Measurements from ENCODE around the gene HSD17B2. TPM values are rescaled to one million over a fixed set of nuclear protein-coding genes. Genes with fewer than 3 reads are reported as not detected.

The HSD17B2 gene
- total RNA-seq, 1 experiment from 2014 or later = 3.1 TPM

DNA sequence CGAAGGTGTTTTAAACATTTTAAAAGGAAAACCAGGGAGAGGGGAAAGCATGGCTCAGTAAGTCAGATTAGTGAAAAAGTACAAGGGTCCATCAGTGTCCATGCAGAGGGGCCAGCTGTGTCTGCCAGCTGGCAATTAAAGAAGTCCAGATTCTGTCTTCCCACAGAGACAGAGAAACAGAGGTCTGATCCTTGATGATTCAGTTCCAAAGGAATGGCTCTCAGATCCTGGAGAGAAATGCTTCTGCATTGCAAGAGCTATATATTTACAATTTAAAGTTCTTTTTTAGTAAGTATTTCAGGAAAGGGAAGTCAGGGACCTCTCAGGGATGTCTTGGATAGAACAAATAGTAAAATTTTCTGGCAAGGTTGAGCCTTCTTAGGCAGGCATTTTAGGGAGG, 56.2 kb downstream of the HSD17B2 start:
- peak; percentile 23 for DNase-seq

GRCh38 chr16:82092711-82093110, 57.7 kb downstream of the HSD17B2 start:
- H3K79me2 ChIP-seq (ENCODE audit: low read length) = no peaks in the 10 kb centered on the region
- 0 out of 2 replicates have a peak, but pooled peaks cover 3% of the 10 kb centered on the region for H3K4me1 ChIP-seq (ENCODE audit: insufficient read depth, low read length)
- ATAC-seq (no peak), DNase-seq (peak; percentile 7)
- H3K9ac ChIP-seq (ENCODE audit: low read length) = no peak overlapping the region
- H3K4me2 ChIP-seq (ENCODE audit: low read length) = no peak overlapping the region
- CTCF ChIA-PET = no interaction called here
- H2AFZ ChIP-seq (ENCODE audit: low read length) = no peak overlapping the region
- POLR2A ChIA-PET (ENCODE audit: unreplicated experiment) = no interaction called here
- intact Hi-C loops (cut with micrococcal nuclease) = no loop called here
- H4K20me1 ChIP-seq (ENCODE audit: low read length) = no peaks in the 10 kb centered on the region
- no peaks in the 10 kb centered on the region for H3K9me3 ChIP-seq (ENCODE audit: low read length)
- no TSS peak for BruUV-seq (replicated peaks)
- TF ChIP-seq, protein P1, sequence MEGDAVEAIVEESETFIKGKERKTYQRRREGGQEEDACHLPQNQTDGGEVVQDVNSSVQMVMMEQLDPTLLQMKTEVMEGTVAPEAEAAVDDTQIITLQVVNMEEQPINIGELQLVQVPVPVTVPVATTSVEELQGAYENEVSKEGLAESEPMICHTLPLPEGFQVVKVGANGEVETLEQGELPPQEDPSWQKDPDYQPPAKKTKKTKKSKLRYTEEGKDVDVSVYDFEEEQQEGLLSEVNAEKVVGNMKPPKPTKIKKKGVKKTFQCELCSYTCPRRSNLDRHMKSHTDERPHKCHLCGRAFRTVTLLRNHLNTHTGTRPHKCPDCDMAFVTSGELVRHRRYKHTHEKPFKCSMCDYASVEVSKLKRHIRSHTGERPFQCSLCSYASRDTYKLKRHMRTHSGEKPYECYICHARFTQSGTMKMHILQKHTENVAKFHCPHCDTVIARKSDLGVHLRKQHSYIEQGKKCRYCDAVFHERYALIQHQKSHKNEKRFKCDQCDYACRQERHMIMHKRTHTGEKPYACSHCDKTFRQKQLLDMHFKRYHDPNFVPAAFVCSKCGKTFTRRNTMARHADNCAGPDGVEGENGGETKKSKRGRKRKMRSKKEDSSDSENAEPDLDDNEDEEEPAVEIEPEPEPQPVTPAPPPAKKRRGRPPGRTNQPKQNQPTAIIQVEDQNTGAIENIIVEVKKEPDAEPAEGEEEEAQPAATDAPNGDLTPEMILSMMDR (conservative IDR thresholded peaks at IDR 0.05; ENCODE audit: low read depth, low read length) = no peak
- TF ChIP-seq EZH2phosphoT487 (IDR thresholded peaks at IDR 0.05; ENCODE audit: borderline replicate concordance, low read length) (no peak), EZH2 (IDR thresholded peaks at IDR 0.05; ENCODE audit: low read length, unreplicated experiment) (no peak)
- H3K36me3 ChIP-seq (ENCODE audit: low read depth, low read length) = no peaks in the 10 kb centered on the region
- H3F3A ChIP-seq (ENCODE audit: low read length, unreplicated experiment) = no peaks in the 10 kb centered on the region
- no peak overlapping the region for H3K4me3 ChIP-seq (ENCODE audit: low read length)
- H3K9me2 ChIP-seq (replicated peaks; ENCODE audit: low read length) = no peaks in the 10 kb centered on the region
- no peaks in the 10 kb centered on the region for H3K27me3 ChIP-seq (ENCODE audit: low read length)
- no peak overlapping the region for H3K27ac ChIP-seq (ENCODE audit: low read length)

More for the DNA sequence above, 56.2 kb downstream of the HSD17B2 start:
- Histone ChIP-seq H3K27ac (ENCODE audit: low read length) (no peak overlapping the region), H3K9me3 (ENCODE audit: low read length) (no peaks in the 10 kb centered on the region), H3F3A (ENCODE audit: low read length, unreplicated experiment) (no peaks in the 10 kb centered on the region), H3K9ac (ENCODE audit: low read length) (no peak overlapping the region), H2AFZ (ENCODE audit: low read length) (no peak overlapping the region), H3K79me2 (ENCODE audit: low read length) (no peaks in the 10 kb centered on the region), H3K4me3 (ENCODE audit: low read length) (no peak overlapping the region), H4K20me1 (ENCODE audit: low read length) (no peaks in the 10 kb centered on the region), H3K4me1 (ENCODE audit: insufficient read depth, low read length) (0 out of 2 replicates have a peak, but pooled peaks cover 3% of the 10 kb centered on the region), H3K9me2 (replicated peaks; ENCODE audit: low read length) (no peaks in the 10 kb centered on the region), H3K36me3 (ENCODE audit: low read depth, low read length) (no peaks in the 10 kb centered on the region), H3K4me2 (ENCODE audit: low read length) (no peak overlapping the region), H3K27me3 (ENCODE audit: low read length) (no peaks in the 10 kb centered on the region)
- no peak for TF ChIP-seq EZH2phosphoT487 (IDR thresholded peaks at IDR 0.05; ENCODE audit: borderline replicate concordance, low read length)
- TF ChIP-seq, protein P1 (conservative IDR thresholded peaks at IDR 0.05; ENCODE audit: low read depth, low read length) = no peak
- no peak for TF ChIP-seq EZH2 (IDR thresholded peaks at IDR 0.05; ENCODE audit: low read length, unreplicated experiment)
- no peak for ATAC-seq
- BruUV-seq (replicated peaks) = no TSS peak
- intact Hi-C loops (cut with micrococcal nuclease) = no loop called here
- ChIA-PET CTCF (no interaction called here), POLR2A (ENCODE audit: unreplicated experiment) (no interaction called here)

- no peak overlapping the region for H3K4me2 ChIP-seq (ENCODE audit: low read length)
- H3K4me1 ChIP-seq (ENCODE audit: insufficient read depth, low read length) = 0 out of 2 replicates have a peak, but pooled peaks cover 3% of the 10 kb centered on the region
- DNase-seq = peak; percentile 2
- ChIA-PET CTCF (no interaction called here), POLR2A (ENCODE audit: unreplicated experiment) (no interaction called here)
- H3K9ac ChIP-seq (ENCODE audit: low read length) = no peak overlapping the region
- H4K20me1 ChIP-seq (ENCODE audit: low read length) = no peaks in the 10 kb centered on the region
- no peaks in the 10 kb centered on the region for H3K27me3 ChIP-seq (ENCODE audit: low read length)
- BruUV-seq (replicated peaks) = no TSS peak
- H3K4me3 ChIP-seq (ENCODE audit: low read length) = no peak overlapping the region
- no peak overlapping the region for H2AFZ ChIP-seq (ENCODE audit: low read length)
- no peak overlapping the region for H3K27ac ChIP-seq (ENCODE audit: low read length)
- intact Hi-C loops (cut with micrococcal nuclease) = no loop called here
- no peaks in the 10 kb centered on the region for H3K79me2 ChIP-seq (ENCODE audit: low read length)
- no peaks in the 10 kb centered on the region for H3K36me3 ChIP-seq (ENCODE audit: low read depth, low read length)
- TF ChIP-seq EZH2phosphoT487 (IDR thresholded peaks at IDR 0.05; ENCODE audit: borderline replicate concordance, low read length) = no peak
- TF ChIP-seq, protein P1 (conservative IDR thresholded peaks at IDR 0.05; ENCODE audit: low read depth, low read length) = no peak
- no peak for TF ChIP-seq EZH2 (IDR thresholded peaks at IDR 0.05; ENCODE audit: low read length, unreplicated experiment)
- no peaks in the 10 kb centered on the region for H3K9me2 ChIP-seq (replicated peaks; ENCODE audit: low read length)
- H3F3A ChIP-seq (ENCODE audit: low read length, unreplicated experiment) = no peaks in the 10 kb centered on the region
- no peak for ATAC-seq
- no peaks in the 10 kb centered on the region for H3K9me3 ChIP-seq (ENCODE audit: low read length)
Measured at GRCh38 chr16:82093666-82094300, 58.7 kb downstream of the HSD17B2 start.
